A549 (cell line): Measurements from ENCODE around the gene BPNT1. TPM values are rescaled to one million over a fixed set of nuclear protein-coding genes. Genes with fewer than 3 reads are reported as not detected.

ENCODE experiments used
- ATAC-seq, 2 experiments: fragments of 200-7000 bp in 1 of 2; fragments of >200 bp in 1 of 2; cut with Nextera tagmentation in 1 of 2; cut with Tn5 transposase in 1 of 2; 3 replicates each; pipeline versions ENCODE4 v1.8.0 to v1.9.1; 2018 to 2020; ENCODE audit warnings: mild to moderate bottlenecking in 1 of 2, moderate library complexity in 1 of 2
- CTCF ChIA-PET: fragments of 300-600 bp; sonication (Branson Sonifier 250); formaldehyde crosslinking; extraction: SDS; loops from one replicate; lab custom pipeline; 2021; ENCODE audit warnings: antibody characterized with exemption, inconsistent platforms; lab: Yijun Ruan, JAX
- POLR2A ChIA-PET: fragments of 350-600 bp; formaldehyde crosslinking; extraction: SDS; loops from one replicate; lab custom pipeline; 2021; ENCODE audit warnings: antibody characterized with exemption, inconsistent platforms; lab: Yijun Ruan, JAX
- DNase-seq, 2 experiments: peaks; one replicate each; pipeline versions ENCODE4 v3.0.0 to v3.0.0-alpha.2; 2011 to 2016; ENCODE audit warnings: low read depth in 1 of 2, low spot score in 1 of 2
- FAIRE-seq: peaks from 2 replicates; lab custom pipeline; 2011; peaks lifted over from hg19 to GRCh38; lab: Jason Lieb, UNC
- H3K27ac ChIP-seq, 2 experiments: fragments of >200 bp; sonication (Bioruptor Twin); formaldehyde crosslinking; 3 replicates each; pipeline ENCODE4 v1.5.1; 2016 to 2017
- H3K4me1 ChIP-seq: fragments of >200 bp; sonication (Bioruptor Twin); formaldehyde crosslinking; 3 replicates; pipeline ENCODE4 v1.6.1; 2016
- H3K4me2 ChIP-seq: fragments of >200 bp; sonication (Bioruptor Twin); formaldehyde crosslinking; 3 replicates; pipeline ENCODE4 v1.6.1; 2016
- H3K4me3 ChIP-seq: fragments of >200 bp; sonication (Bioruptor Twin); formaldehyde crosslinking; 3 replicates; pipeline ENCODE4 v1.5.1; 2016
- H3K9me3 ChIP-seq: fragments of >200 bp; sonication (Bioruptor Twin); formaldehyde crosslinking; 3 replicates; pipeline ENCODE4 v1.6.1; 2016
- BHLHE40 ChIP-seq: IDR thresholded peaks from 2 replicates; pipeline ENCODE4 v1.6.1; 2012; ENCODE audit warnings: low read depth, low read length, inconsistent platforms
- CBX2 ChIP-seq: fragments of 200-600 bp; sonication (generic); IDR thresholded peaks from 2 replicates; pipeline ENCODE4 v1.6.1; 2016; ENCODE audit warnings: low read depth, mild to moderate bottlenecking, borderline replicate concordance
- CHD2 ChIP-seq: fragments of 150-350 bp; IDR thresholded peaks from 2 replicates; pipeline ENCODE4 v1.6.1; 2014; ENCODE audit warnings: low read length; ENCODE audit not compliant: partially characterized antibody
- CHD4 ChIP-seq: fragments of 200-600 bp; sonication (generic); IDR thresholded peaks from 2 replicates; pipeline ENCODE4 v1.6.1; 2016; ENCODE audit warnings: antibody characterized with exemption, mild to moderate bottlenecking, borderline replicate concordance
- CTCF ChIP-seq: fragments of >200 bp; sonication (Bioruptor Twin); formaldehyde crosslinking; IDR thresholded peaks from 3 replicates; pipeline ENCODE4 v1.5.1; 2016
- EHF ChIP-seq: fragments of 250-450 bp; sonication (Bioruptor Pico); IDR thresholded peaks from 2 replicates; pipeline ENCODE4 v1.5.0; 2020; ENCODE audit warnings: mild to moderate bottlenecking
- EP300 ChIP-seq, 2 experiments: fragments of >200 bp; sonication (Bioruptor Twin); formaldehyde crosslinking; IDR thresholded peaks; 2 replicates in 1 of 2; 3 replicates in 1 of 2; pipeline ENCODE4 v1.6.1; 2016 to 2017
- HDAC2 ChIP-seq: fragments of 200-600 bp; sonication (generic); IDR thresholded peaks from 2 replicates; pipeline ENCODE4 v1.6.1; 2016
- HEYL ChIP-seq: fragments of 250-450 bp; sonication (Bioruptor Pico); IDR thresholded peaks from 2 replicates; pipeline ENCODE4 v1.8.0; 2021; ENCODE audit warnings: mild to moderate bottlenecking, moderate library complexity
- HOXB13 ChIP-seq: fragments of 250-450 bp; sonication (Bioruptor Pico); IDR thresholded peaks from 2 replicates; pipeline ENCODE4 v1.5.0; 2020; ENCODE audit warnings: low read depth, mild to moderate bottlenecking, moderate library complexity
- HOXB5 ChIP-seq: fragments of 250-450 bp; sonication (Bioruptor Pico); IDR thresholded peaks from 2 replicates; pipeline ENCODE4 v1.5.0; 2020; ENCODE audit warnings: mild to moderate bottlenecking, moderate library complexity
- JUNB ChIP-seq: fragments of >200 bp; sonication (Bioruptor Twin); formaldehyde crosslinking; IDR thresholded peaks from 2 replicates; pipeline ENCODE4 v1.6.1; 2016
- KDM5A ChIP-seq: fragments of 200-600 bp; sonication (generic); IDR thresholded peaks from 2 replicates; pipeline ENCODE4 v1.6.1; 2016; ENCODE audit warnings: antibody characterized with exemption, mild to moderate bottlenecking
- MAFK ChIP-seq: fragments of 450-650 bp; IDR thresholded peaks from 2 replicates; pipeline ENCODE4 v1.6.1; 2014; ENCODE audit not compliant: partially characterized antibody
- MAZ ChIP-seq: fragments of 150-350 bp; IDR thresholded peaks from 2 replicates; pipeline ENCODE4 v1.6.1; 2014; ENCODE audit warnings: antibody characterized with exemption, low read depth, low read length, borderline replicate concordance
- MYC ChIP-seq: IDR thresholded peaks from 2 replicates; pipeline ENCODE4 v1.6.1; 2012; ENCODE audit warnings: mild to moderate bottlenecking, inconsistent platforms, low read length, improper control_type of control experiment, borderline replicate concordance
- NFE2L2 ChIP-seq: fragments of 150-350 bp; conservative IDR thresholded peaks from 2 replicates; pipeline ENCODE4 v1.6.1; 2014; ENCODE audit warnings: low read length
- NPAS2 ChIP-seq: fragments of 250-450 bp; sonication (Bioruptor Pico); IDR thresholded peaks from 2 replicates; pipeline ENCODE4 v1.8.0; 2022; ENCODE audit warnings: mild to moderate bottlenecking, moderate library complexity, borderline replicate concordance
- POLR2A ChIP-seq: IDR thresholded peaks from 2 replicates; pipeline ENCODE4 v1.6.1; 2012; ENCODE audit warnings: mild to moderate bottlenecking, low read length
- RARB ChIP-seq: fragments of 250-450 bp; sonication (Bioruptor Pico); IDR thresholded peaks from 2 replicates; pipeline ENCODE4 v1.8.0; 2021; ENCODE audit warnings: mild to moderate bottlenecking, moderate library complexity
- RFX5 ChIP-seq: fragments of 450-650 bp; IDR thresholded peaks from 2 replicates; pipeline ENCODE4 v1.7.1; 2014; ENCODE audit warnings: antibody characterized with exemption, mild to moderate bottlenecking, moderate library complexity
- RNF2 ChIP-seq: fragments of 200-600 bp; sonication (generic); IDR thresholded peaks from 2 replicates; pipeline ENCODE4 v1.6.1; 2016; ENCODE audit warnings: low read depth, mild to moderate bottlenecking, antibody characterized with exemption, moderate library complexity, borderline replicate concordance
- TFCP2L1 ChIP-seq: fragments of 250-450 bp; sonication (Bioruptor Pico); IDR thresholded peaks from 2 replicates; pipeline ENCODE4 v1.5.0; 2021; ENCODE audit warnings: mild to moderate bottlenecking
- TP53 ChIP-seq: fragments of 250-450 bp; sonication (Bioruptor Pico); IDR thresholded peaks from 2 replicates; pipeline ENCODE4 v1.5.0; 2021; ENCODE audit warnings: mild to moderate bottlenecking, moderate library complexity
- ZFP36 ChIP-seq: fragments of 450-650 bp; IDR thresholded peaks from 2 replicates; pipeline ENCODE4 v1.6.1; 2014; ENCODE audit warnings: borderline replicate concordance; ENCODE audit not compliant: partially characterized antibody
- ZNF302 ChIP-seq: fragments of 250-450 bp; sonication (Bioruptor Pico); IDR thresholded peaks from 2 replicates; pipeline ENCODE4 v1.9.0; 2021; ENCODE audit warnings: inconsistent platforms, mild to moderate bottlenecking, moderate library complexity
- WGBS: methylation state at CpG from one replicate; pipeline ENCODE4 v1.1.6; 2017; ENCODE audit errors: missing lambda C conversion rate; 5-methylcytosine and 5-hydroxymethylcytosine counted together
- polyA plus RNA-seq, 4 experiments: library from polyadenylated mRNA; depleted of rRNA in 3 of 4; stranded (reverse); fragments of >200 nt; fragmentation: RNase III in 1 of 4; extraction: RNeasy Plus Mini Kit Qiagen cat#74134 plus additional on column Dnase treatment in 1 of 4; gene quantifications; 2 replicates in 3 of 4; 3 replicates in 1 of 4; pipeline ENCODE4 v1.2.3, GENCODE V29; 2011 to 2017
- TF ChIP-seq, protein P1 (sequence below): IDR thresholded peaks from 2 replicates; pipeline ENCODE4 v1.6.1; 2012
- TF ChIP-seq, protein P2 (sequence below): fragments of 150-350 bp; IDR thresholded peaks from 2 replicates; pipeline ENCODE4 v1.6.1; 2014; ENCODE audit warnings: low read depth, mild to moderate bottlenecking, low read length

The BPNT1 gene
- polyA plus RNA-seq, 2 of the 4 experiments (the other 2 are of a cell fraction) = 27.0 to 43.5 TPM

DNA sequence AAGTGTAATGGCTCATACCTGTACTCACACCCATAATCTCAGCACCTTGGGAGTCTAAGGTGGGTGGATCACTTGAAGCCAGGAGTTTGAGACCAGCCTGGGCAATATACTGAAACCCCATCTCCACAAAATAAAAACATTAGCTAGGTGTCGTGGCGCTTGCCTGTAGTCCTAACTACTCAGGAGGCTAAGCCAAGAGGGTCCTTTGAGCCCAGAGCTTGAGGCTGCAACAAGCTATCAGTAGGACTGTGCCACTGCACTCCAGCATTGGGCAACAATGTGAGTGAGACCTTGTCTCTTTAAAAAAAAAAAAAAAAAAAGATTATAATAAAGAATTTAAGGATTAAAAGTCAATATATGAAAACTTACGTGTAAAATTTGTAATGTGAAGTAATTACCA lies 11.7 kb downstream of the BPNT1 start:
- ATAC-seq (no peak), DNase-seq (no peak), FAIRE-seq (no peak)
- Histone ChIP-seq H3K9me3 (no peaks in the 10 kb centered on the region), H3K27ac (no peak overlapping the region), H3K4me1 (no peaks in the 10 kb centered on the region), H3K4me3 (no peak overlapping the region), H3K4me2 (no peak overlapping the region)
- CTCF ChIA-PET = no interaction called here
- WGBS = 89% methylated on average over 3 of the region's 3 CpGs
- POLR2A ChIA-PET = interaction anchor here (0.6 kb wide), 2 partner anchors 11 to 12 kb away, joined by 3 to 7 read pairs; partner anchors contain the start of gene BPNT1
- TF ChIP-seq JUNB (no peak), KDM5A (no peak), NPAS2 (no peak), EP300 (IDR thresholded peaks at IDR 0.05) (no peak), HOXB13 (CRISPR knock-in tag) (no peak), MAZ (no peak), RNF2 (no peak), TP53 (CRISPR knock-in tag) (no peak), MYC (no peak), RFX5 (no peak), CBX2 (no peak), MAFK (no peak), HOXB5 (CRISPR knock-in tag) (no peak), CHD2 (no peak), NFE2L2 (no peak)
- TF ChIP-seq, protein P1, sequence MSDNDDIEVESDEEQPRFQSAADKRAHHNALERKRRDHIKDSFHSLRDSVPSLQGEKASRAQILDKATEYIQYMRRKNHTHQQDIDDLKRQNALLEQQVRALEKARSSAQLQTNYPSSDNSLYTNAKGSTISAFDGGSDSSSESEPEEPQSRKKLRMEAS = no peak

DNA sequence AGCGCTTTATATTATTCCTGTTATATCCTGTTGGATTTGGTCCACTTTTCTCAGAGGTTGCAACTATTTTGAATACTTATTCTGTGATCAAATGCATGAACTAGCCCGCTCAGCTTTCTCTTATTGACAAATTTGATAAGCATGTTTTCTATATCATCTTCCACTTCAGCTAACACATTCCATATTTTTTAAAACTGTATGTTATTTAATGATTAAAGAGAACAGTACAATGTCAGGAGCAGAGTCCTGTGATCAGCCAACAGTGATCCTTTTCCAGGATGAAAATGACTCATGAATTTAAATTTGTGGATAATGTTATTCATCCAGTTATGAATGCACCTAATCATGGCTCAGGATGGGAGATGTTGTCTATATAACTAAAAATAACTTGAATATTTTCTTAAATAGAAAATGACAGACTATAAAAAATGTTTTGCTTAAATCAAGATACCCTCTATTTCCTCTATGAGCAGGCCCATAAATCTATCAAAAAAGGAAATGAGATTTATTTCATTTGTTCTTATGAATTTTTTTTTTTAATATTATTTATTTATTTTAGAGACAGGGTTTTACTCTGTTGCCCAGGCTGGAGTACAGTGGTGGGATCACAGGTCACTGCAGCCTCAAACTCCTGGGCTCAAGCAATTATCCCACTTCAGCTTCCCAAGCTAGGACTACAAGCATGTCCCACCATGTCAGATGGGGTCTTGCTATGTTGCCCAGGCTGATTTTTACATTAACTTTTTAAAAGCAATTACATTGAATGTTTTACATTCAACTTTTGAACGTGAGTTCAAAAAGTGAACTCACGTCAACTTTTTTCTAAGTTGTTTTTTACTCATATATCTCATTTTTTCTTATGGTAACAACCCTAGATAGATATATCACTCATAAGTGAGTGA lies 12.5 kb downstream of the BPNT1 start:
- Histone ChIP-seq H3K4me3 (no peak overlapping the region), H3K27ac (no peak overlapping the region), H3K9me3 (no peaks in the 10 kb centered on the region), H3K4me2 (no peak overlapping the region), H3K4me1 (no peaks in the 10 kb centered on the region)
- CTCF ChIA-PET = no interaction called here
- FAIRE-seq (no peak), DNase-seq (no peak), ATAC-seq (no peak)
- TF ChIP-seq EHF = no peak
- no peak for TF ChIP-seq BHLHE40
- no peak for TF ChIP-seq HDAC2
- TF ChIP-seq NPAS2 = no peak
- TF ChIP-seq MAZ = no peak
- TF ChIP-seq, protein P2, sequence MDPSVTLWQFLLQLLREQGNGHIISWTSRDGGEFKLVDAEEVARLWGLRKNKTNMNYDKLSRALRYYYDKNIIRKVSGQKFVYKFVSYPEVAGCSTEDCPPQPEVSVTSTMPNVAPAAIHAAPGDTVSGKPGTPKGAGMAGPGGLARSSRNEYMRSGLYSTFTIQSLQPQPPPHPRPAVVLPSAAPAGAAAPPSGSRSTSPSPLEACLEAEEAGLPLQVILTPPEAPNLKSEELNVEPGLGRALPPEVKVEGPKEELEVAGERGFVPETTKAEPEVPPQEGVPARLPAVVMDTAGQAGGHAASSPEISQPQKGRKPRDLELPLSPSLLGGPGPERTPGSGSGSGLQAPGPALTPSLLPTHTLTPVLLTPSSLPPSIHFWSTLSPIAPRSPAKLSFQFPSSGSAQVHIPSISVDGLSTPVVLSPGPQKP = no peak
- no peak for TF ChIP-seq CHD2
- no peak for TF ChIP-seq CHD4
- no peak for TF ChIP-seq NFE2L2
- no peak for TF ChIP-seq CTCF
- TF ChIP-seq ZNF302 (CRISPR knock-in tag) = no peak
- no peak for TF ChIP-seq POLR2A
- no peak for TF ChIP-seq RARB
- no peak for TF ChIP-seq HEYL
- TF ChIP-seq ZFP36 = no peak
- TF ChIP-seq TFCP2L1 (CRISPR knock-in tag) = no peak
- POLR2A ChIA-PET = interaction anchor here (0.6 kb wide), 2 partner anchors 10 to 13 kb away, joined by 3 to 7 read pairs; partner anchors contain the start of gene BPNT1
- WGBS = 92% methylated on average over 4 of the region's 4 CpGs
